HG03159 (cell line): Measurements from ENCODE around the gene DLEC1.
"Not testable (repeated sequence)": the region's sequence is repeated elsewhere in the genome, so short reads cannot be mapped to it uniquely, and the experiment has no call there.

Experiments
- ATAC-seq: cut with Tn5 transposase; IDR thresholded peaks from one replicate; pipeline ENCODE4 v1.9.1; 2021; ENCODE audit warnings: mild to moderate bottlenecking, moderate library complexity; ENCODE audit not compliant: unreplicated experiment

DLEC1 gene

DNA sequence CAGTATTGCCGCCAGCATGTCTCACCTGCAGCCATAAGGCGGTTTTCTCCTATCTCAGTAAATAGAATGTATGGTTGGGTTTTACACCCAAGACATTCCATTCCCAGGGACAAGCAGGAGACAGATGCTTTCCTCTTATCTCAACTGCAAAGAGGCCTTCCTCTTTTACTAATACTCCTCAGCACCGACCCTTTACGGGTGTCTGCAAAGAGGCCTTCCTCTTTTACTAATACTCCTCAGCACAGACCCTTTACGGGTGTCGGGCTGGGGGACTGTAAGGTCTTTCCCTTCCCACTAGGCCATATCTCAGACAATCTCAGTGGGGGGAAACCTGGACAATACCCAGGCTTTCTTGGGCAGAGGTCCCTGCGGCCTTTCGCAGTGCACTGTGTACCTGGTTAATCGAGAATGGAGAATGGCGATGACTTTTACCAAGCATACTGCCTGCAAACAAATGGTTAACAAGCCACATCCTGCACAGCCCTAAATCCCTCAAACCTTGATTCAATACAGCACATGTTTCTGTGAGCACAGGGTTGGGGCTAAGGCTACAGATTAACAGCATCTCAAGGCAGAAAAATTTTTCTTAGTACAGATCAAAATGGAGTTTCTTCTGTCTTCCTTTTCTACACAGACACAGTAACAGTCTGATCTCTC, 96.7 kb downstream of the DLEC1 start:
- ATAC-seq = not testable (repeated sequence)

DNA sequence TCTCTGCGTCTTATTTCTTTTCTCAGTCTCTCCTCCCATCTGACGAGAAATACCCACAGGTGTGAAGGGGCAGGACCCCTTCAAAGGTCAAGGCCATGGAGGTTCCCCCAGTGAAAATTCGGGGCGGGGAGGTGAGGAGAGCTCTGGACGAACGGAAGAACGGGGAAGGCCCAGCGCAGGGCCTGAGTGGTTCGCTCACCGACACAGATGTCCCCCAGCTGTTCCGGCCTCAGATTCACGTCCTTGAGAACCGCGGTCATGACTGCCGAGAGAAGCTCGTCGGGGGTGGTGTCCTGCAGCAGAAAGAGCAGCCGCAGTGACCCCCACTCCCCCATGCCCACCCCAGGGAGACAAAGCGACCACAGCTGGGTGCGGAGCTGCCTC, 97.4 kb downstream of the DLEC1 start:
- no peak for ATAC-seq

DNA sequence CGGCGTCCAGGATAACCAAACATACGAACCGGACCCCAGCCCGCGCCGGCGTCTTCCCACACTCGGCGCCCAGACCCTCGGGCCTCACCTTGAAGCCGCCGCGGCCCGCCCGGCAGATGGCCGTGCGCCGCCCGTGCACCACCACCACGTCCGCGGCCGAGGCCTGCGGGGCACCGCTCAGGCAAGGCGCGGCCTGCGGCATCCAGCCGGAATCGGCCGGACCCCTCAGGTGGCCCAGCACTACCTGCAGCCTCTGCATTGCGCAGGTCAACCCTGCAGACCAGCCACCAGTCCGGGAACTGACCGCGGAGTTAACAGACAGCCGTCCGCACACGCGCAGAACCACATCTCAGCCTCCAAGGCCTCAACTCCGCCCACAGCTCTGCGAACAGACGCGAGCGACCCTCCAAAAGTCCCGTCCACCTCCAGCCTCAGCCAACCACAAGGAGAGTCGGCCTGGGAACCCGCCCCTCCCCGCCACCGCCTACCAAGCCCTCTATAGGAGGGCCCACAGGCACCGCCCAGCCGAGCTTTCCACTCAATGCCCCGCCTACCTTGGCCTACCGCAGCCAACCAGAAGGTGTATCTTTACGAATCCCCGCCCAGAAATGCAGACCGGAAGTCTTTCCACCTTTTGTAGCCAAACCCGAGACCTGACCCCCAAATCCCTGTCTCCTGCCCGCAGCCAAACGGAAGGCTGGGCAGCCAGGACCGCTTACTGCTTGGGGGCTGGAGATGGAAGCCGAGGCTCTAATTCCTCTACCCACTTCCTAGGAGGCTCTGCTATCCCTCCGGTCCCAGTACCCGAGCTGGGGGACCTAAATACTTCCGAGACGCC, 98.0 kb downstream of the DLEC1 start, which contains the start of gene ACAA1:
Gene ACAA1 (minus strand): TSS at position 351 of the 838 bp plus-strand sequence. CDS start 92 bp downstream, at position 259.
- ATAC-seq = peak; percentile 86

DNA sequence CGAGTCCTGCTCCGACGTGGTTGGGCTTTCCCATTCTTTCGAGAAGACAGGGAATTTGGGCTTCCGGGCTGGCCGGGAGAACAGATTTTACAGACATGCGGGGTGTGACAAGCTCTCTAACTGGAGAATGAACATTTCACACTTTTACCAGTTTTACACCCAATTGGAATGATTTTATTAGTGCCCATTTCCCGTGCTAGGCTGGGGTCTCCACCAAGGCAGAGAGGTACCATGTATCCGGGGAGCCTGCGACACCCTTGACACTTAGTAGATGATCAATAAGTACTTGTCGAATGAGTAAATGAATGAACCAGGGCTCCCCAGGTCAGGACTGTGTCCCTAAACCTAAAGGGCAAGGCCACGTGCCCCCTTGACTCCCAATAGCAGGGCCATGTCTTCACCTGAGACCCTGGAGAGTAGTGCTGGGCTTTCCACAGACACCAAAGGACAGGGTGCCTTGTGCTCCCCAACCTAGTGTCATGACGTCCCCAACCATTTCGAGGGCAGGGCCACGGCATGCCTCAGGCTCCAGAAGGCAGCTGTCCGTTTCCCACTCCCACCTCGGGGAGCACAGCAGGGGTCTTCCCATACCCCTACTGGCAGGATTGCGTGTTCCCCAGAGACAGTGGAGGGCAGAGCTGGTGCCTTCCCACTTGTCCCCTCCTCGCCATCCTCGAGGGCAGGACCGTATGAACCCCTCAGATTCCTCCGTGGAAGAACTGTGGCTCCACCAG, 98.8 kb downstream of the DLEC1 start:
- no peak for ATAC-seq

DNA sequence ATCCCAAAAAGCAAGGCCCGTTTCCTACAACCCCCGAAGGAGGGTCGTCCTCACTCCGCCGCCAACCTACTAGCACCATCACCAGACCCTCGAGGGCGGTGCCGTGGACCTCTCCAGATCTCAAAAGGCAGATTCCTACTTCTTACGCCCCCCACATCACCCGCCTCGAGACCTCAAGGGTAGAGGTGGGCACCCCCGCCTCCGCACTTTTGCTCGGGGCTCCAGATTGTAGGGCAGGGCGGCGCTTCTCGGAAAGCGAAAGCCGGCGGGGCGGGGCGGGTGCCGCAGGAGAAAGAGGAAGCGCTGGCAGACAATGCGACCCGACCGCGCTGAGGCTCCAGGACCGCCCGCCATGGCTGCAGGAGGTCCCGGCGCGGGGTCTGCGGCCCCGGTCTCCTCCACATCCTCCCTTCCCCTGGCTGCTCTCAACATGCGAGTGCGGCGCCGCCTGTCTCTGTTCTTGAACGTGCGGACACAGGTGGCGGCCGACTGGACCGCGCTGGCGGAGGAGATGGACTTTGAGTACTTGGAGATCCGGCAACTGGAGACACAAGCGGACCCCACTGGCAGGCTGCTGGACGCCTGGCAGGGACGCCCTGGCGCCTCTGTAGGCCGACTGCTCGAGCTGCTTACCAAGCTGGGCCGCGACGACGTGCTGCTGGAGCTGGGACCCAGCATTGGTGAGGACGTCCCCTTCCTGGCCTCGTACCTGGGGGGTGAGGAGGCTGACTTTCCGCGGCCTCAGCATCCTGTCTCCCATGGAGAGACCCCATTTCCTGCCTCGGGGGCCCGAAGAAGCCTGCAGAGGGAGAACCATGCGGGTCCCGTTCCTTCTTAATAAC, 99.6 kb downstream of the DLEC1 start, which contains the start of gene MYD88:
Gene MYD88 (plus strand): TSS at position 313 of the 842 bp plus-strand sequence. CDS start 40 bp downstream, at position 353.
- peak; percentile 46 for ATAC-seq

DNA sequence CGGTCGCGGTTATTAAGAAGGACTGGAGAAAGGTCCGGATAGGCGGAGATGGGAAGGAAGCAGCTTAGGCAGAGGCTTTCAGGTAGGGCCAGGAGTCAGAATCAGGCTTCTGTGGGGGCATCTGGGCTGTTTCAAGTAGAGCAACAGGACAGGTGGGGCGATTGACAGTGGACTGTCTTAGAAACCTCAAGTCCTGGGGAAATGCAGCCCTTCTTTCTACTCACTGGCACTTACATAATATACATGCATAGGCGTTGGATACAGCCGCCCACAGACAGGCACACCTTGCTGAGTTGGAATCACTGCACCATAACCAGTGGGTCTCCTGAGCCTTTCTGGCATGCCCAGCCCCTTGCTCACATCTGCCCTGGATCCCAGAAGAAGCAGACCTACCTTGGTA, 100.2 kb downstream of the DLEC1 start:
- no peak for ATAC-seq

DNA sequence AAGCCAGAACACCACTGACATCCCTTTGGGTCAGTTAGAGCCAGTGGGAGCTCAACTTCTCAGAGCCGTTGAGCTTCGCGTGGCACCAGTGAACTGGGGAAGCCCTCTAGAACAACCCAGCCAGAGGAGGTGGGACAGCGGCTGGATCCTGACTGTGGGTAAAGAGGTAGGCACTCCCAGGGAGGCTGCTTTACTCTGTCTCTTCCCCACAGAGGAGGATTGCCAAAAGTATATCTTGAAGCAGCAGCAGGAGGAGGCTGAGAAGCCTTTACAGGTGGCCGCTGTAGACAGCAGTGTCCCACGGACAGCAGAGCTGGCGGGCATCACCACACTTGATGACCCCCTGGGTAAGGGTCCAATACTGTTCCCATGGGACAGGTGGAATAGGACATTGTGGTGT, 100.6 kb downstream of the DLEC1 start:
- ATAC-seq = no peak

DNA sequence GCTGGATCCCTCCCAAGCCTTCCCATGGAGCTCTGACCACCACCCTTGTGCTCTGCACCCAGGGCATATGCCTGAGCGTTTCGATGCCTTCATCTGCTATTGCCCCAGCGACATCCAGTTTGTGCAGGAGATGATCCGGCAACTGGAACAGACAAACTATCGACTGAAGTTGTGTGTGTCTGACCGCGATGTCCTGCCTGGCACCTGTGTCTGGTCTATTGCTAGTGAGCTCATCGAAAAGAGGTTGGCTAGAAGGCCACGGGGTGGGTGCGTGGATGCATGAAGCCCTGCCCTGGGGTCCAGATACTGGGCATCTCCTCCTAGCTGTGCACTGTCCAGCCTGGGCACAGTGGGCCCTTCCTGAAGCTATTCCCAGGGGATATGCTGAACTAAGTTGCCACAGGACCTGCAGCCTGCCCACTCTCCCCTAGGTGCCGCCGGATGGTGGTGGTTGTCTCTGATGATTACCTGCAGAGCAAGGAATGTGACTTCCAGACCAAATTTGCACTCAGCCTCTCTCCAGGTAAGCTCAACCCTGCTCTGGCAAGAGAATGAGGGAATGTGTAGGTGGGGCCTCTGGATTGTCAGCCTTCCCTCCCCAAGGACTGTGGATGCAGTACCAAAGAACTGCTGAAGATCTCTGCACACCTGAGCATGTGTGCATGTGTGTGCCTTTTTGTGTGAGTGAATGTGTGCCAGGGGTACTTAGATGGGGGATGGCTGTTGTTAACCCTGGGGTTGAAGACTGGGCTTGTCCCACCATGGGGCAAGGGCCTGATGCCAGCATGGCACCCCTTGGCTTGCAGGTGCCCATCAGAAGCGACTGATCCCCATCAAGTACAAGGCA, 101.5 kb downstream of the DLEC1 start:
- no peak for ATAC-seq

DNA sequence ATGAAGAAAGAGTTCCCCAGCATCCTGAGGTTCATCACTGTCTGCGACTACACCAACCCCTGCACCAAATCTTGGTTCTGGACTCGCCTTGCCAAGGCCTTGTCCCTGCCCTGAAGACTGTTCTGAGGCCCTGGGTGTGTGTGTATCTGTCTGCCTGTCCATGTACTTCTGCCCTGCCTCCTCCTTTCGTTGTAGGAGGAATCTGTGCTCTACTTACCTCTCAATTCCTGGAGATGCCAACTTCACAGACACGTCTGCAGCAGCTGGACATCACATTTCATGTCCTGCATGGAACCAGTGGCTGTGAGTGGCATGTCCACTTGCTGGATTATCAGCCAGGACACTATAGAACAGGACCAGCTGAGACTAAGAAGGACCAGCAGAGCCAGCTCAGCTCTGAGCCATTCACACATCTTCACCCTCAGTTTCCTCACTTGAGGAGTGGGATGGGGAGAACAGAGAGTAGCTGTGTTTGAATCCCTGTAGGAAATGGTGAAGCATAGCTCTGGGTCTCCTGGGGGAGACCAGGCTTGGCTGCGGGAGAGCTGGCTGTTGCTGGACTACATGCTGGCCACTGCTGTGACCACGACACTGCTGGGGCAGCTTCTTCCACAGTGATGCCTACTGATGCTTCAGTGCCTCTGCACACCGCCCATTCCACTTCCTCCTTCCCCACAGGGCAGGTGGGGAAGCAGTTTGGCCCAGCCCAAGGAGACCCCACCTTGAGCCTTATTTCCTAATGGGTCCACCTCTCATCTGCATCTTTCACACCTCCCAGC, 102.4 kb downstream of the DLEC1 start:
- no peak for ATAC-seq

DNA sequence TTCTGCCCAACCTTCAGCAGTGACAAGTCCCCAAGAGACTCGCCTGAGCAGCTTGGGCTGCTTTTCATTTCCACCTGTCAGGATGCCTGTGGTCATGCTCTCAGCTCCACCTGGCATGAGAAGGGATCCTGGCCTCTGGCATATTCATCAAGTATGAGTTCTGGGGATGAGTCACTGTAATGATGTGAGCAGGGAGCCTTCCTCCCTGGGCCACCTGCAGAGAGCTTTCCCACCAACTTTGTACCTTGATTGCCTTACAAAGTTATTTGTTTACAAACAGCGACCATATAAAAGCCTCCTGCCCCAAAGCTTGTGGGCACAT, 102.9 kb downstream of the DLEC1 start:
- no peak for ATAC-seq

DNA sequence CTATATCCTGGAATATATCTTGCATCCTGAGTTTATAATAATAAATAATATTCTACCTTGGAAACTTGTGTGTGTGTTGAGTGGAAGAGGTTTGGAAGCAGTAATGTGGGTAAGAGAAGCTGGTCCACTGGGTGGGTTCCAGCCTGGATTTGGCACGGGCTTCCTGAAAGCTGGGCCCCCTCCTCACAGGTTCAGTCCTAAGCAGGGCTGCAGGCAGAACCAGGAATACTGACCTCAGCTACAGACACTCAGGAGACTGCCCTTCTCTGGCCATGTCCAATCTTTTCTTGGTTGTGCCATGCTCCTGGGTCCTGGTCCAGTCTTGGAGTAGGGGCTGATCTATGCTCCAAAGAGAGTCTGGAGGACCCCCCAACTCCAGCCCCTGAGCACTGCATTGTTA, 104.0 kb downstream of the DLEC1 start:
- no peak for ATAC-seq

DNA sequence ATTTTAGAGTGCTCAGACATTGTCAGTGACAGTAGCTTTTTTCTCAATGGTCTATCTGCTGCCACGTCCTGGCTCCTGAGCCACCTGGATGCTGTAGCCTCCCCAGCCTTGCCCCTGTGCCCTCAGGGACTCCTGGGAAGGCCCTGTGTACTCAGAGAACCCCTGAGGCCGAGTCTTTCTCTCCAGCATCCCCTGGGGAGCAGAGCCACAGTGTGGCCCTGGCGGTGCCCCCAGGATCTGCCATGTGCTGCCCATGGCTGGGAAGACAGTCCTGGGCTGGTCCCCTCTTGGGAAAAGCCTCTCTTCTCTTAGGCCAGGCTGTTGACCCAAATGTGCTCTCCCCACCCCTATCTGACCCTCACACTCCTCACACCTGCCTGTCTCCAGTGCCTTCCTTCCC, 104.5 kb downstream of the DLEC1 start:
- no peak for ATAC-seq

DNA sequence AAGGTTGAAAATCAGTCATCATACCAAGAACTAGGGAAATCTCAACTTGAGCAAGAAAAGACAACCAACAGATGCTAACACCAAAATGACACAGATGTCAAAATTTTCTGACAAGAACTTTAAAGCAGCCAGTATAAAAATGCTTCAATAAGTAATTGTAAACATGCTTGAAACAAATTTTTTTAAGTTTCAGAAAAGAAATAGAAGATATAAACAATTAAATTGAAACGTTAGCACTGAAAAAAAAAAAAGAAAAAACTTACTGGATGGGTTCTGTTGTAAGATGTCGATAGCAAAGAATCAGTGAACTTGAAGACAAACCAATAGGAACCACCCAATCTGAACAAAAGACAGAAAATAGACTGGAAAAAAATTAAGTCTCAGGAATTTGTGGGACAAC, 107.5 kb downstream of the DLEC1 start:
- no peak for ATAC-seq

DNA sequence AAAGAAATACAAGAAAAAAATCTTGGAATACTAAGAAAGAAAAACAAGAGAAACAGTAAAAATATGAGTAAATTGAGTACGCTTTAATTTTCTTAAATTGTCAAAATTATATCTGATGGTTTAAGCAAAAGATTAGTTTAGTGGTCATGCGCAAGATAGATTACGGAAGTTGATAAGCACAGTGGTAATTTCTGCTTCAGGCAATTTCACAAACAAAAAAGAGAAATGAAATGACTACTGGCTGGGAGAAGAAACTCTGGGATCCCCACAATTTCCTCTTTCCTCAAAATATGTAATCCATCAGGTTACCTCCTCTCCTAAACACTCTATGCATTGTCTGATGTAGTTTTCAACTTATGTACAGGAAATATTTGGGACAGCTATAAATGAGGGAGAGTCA, 108.4 kb downstream of the DLEC1 start:
- ATAC-seq = no peak

DNA sequence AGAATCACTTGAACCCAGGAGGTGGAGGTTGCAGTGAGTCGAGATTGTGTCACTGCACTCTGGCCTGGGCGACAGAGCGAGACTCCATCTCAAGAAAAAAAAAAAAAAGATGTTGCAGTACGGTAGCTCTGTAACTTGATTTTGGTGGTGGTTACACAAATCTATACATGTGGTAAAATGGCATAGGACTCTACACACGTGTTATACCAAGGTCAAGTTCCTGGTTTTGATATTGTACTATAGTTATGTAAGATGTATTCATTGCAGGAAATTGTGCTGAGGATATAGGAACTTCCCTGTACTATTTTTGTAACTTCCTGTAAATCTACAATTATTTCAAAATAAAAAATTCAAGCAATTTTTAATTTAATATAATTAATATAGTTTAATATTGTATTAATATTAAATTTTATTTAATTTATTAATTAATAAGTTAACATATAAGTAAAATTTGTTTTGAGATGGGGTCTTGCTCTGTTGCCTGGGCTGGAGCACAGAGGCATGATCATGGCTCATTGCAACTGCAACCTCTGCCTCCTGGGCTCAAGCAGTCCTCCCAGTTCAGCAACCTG, 109.4 kb downstream of the DLEC1 start:
- ATAC-seq = no peak

DNA sequence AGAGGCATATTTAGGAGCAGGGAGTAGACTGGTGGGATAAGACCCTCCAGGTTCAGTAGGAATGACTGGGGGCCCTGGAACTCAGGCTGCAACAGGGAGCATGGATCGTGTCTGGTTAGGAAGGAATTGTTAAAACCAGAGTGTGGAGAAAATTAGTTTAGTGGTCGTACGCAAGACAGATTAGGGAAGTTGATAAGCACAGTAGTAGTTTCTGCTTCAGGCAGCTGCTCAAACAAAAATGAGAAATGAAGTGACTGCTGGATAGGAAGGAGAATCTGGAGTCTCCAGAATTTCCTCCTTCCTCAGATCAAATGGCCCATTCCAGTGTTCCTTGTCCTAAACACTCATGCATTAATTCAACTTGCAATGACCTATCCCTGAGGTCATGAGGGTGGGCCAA, 110.7 kb downstream of the DLEC1 start:
- no peak for ATAC-seq

DNA sequence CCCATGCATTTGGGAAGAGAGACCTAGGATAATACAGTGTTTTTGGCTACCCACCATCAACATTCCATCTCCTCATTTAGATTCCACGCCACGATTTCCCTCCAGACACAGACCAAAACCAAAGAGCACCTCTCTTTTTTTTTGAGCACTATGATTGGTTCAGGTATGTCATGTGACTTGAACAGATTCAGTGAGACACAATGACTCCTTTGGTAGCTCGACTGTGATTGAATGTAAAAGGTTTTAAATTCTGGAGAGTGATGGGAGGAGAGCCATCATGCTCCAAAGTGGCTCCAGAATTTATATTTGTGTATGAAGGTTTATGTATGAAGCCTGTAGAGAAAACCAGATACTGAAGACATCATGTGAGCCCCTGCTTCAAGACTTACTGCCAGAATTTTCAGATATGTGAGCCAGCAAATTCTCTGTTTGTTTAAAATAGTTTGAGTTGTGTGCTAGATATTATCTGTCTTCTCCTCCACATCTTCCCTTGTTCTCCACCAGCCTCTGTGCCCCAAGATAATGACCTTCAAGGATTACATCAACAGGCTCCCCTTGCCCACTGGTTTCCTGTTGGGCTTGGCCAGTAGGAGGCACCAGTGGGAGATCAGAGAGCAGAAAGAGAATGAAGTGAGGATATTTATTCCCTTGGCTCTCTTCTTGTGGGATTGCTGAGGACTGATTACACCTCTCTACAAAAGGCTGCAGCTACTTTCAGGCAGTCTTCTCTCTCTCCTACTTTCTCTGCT, 111.9 kb downstream of the DLEC1 start:
- no peak for ATAC-seq

DNA sequence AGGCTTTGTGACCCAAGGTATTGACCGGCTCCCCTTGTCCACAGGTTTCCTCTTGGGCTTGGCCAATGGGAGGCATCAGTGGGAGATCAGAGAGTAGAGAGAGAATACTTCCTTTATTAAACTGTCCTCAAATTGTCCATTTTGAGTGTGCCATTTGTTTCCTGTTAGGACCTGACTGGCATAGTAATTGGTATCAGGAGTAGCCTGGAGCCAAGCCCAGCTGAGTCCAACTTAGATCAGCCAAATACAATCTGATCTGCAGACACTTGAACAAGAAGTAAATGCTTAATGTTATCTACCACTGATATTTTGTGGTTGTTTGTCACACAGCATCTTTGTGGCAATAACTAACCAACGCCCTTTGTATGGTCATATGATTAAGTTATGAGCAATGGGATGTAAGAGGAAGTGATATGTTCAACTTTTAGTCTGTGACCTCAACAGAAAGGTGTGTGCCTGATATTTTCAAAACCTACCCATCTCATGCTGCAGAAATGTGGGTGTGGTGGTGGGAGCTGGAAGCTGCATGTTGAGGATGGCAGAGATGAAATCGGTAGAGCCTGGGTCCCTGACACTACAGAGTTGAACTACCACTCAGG, 112.8 kb downstream of the DLEC1 start:
- peak; percentile 59 for ATAC-seq
